Measurements from ENCODE around the gene SAMD4A. TPM values are rescaled to one million over a fixed set of nuclear protein-coding genes. Genes with fewer than 3 reads are reported as not detected.

SAMD4A gene
- polyA plus RNA-seq, 3 donors, result 3.2 to 8.6 (median 4.2) TPM

DNA sequence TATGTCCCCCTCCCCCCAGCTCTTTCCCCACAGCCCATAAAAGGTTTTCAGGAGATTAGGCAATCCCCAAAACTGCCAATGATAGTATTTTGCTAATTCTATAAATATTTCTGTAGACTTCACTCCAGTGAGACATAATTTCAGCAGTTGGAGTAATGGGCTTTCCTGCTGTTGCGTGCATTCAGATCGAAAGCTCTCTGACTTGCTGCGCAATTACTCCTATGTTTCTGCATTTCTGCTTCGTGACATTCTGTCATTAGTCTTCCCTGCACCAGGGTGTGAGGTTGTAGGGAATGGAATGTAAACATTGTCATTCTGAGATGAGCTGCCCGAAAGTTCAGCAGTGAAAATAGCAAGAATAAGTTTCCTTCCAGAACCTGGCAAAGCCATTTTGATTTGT is 58.2 kb downstream of the SAMD4A start:
- Histone ChIP-seq H2AFZ (ENCODE audit: insufficient read depth, low read depth, low read length, poor library complexity, severe bottlenecking) (peak overlapping the region; percentile 46), H3K4me2 (replicated peaks; ENCODE audit: extremely low read depth, low read length, poor library complexity, severe bottlenecking) (no peak overlapping the region), H3K36me3 (replicated peaks in 1 of 2; ENCODE audit: control insufficient read depth in 1 of 2, insufficient read depth in 2 of 2, low read length in 2 of 2) (no peaks in the 10 kb centered on the region), H3K4me1 (ENCODE audit: control insufficient read depth in 1 of 2, insufficient read depth in 2 of 2, low read length in 2 of 2) (peaks cover 32 to 46% of the 10 kb centered on the region in 2 donors), H3K9me3 (replicated peaks in 1 of 2; ENCODE audit: control insufficient read depth in 1 of 2, insufficient read depth in 1 of 2, low read length in 2 of 2) (no peaks in the 10 kb centered on the region), H3K27ac (ENCODE audit: low read depth in 1 of 2, low read length in 2 of 2) (no peak overlapping the region), H3K79me2 (ENCODE audit: insufficient read depth, low read length) (no peaks in the 10 kb centered on the region), H3K9ac (ENCODE audit: insufficient read depth, low read length, poor library complexity, severe bottlenecking) (no peak overlapping the region), H3K4me3 (replicated peaks in 1 of 3; ENCODE audit: low read depth in 2 of 3, low read length in 3 of 3) (no peak overlapping the region), H4K20me1 (ENCODE audit: insufficient read depth, low read length) (no peaks in the 10 kb centered on the region), H3K27me3 (ENCODE audit: control insufficient read depth in 2 of 2, insufficient read depth in 2 of 2, low read length in 2 of 2) (no peaks in the 10 kb centered on the region)
- peaks cover 0 to 3% (median 0%) of the 10 kb centered on the region in 7 donors for H3K9me3 Mint-ChIP-seq
- H3K4me1 Mint-ChIP-seq, result peaks cover 47% of the 10 kb centered on the region
- TF ChIP-seq, protein P1, sequence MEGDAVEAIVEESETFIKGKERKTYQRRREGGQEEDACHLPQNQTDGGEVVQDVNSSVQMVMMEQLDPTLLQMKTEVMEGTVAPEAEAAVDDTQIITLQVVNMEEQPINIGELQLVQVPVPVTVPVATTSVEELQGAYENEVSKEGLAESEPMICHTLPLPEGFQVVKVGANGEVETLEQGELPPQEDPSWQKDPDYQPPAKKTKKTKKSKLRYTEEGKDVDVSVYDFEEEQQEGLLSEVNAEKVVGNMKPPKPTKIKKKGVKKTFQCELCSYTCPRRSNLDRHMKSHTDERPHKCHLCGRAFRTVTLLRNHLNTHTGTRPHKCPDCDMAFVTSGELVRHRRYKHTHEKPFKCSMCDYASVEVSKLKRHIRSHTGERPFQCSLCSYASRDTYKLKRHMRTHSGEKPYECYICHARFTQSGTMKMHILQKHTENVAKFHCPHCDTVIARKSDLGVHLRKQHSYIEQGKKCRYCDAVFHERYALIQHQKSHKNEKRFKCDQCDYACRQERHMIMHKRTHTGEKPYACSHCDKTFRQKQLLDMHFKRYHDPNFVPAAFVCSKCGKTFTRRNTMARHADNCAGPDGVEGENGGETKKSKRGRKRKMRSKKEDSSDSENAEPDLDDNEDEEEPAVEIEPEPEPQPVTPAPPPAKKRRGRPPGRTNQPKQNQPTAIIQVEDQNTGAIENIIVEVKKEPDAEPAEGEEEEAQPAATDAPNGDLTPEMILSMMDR (IDR thresholded peaks at IDR 0.05), result no peak
- peaks cover 0 to 3% (median 0%) of the 10 kb centered on the region in 3 donors for H3K27me3 Mint-ChIP-seq (ENCODE audit: low read depth in 3 of 3)
- H3K4me3 Mint-ChIP-seq, result no peak overlapping the region
- H3K27ac Mint-ChIP-seq, result no peak overlapping the region
- no peak for DNase-seq
- intact Hi-C loops (cut with micrococcal nuclease), result no loop called here
- WGBS (ENCODE audit: insufficient coverage), result 15% methylated on average over 4 of the region's 5 CpGs
- no peaks in the 10 kb centered on the region for H3K36me3 Mint-ChIP-seq

- Histone ChIP-seq H4K20me1 (ENCODE audit: insufficient read depth, low read length) (no peaks in the 10 kb centered on the region), H3K79me2 (ENCODE audit: insufficient read depth, low read length) (no peaks in the 10 kb centered on the region), H3K4me1 (ENCODE audit: control insufficient read depth in 1 of 2, insufficient read depth in 2 of 2, low read length in 2 of 2) (peaks cover 35 to 47% of the 10 kb centered on the region in 2 donors), H3K4me3 (replicated peaks in 1 of 3; ENCODE audit: low read depth in 2 of 3, low read length in 3 of 3) (peak overlapping the region in 2 of 3 experiments; percentile 67 to 76), H3K9ac (ENCODE audit: insufficient read depth, low read length, poor library complexity, severe bottlenecking) (peak overlapping the region; percentile 54), H3K4me2 (replicated peaks; ENCODE audit: extremely low read depth, low read length, poor library complexity, severe bottlenecking) (peak overlapping the region; percentile 82), H3K9me3 (replicated peaks in 1 of 2; ENCODE audit: control insufficient read depth in 1 of 2, insufficient read depth in 1 of 2, low read length in 2 of 2) (no peaks in the 10 kb centered on the region), H3K27me3 (ENCODE audit: control insufficient read depth in 2 of 2, insufficient read depth in 2 of 2, low read length in 2 of 2) (no peaks in the 10 kb centered on the region), H3K36me3 (replicated peaks in 1 of 2; ENCODE audit: control insufficient read depth in 1 of 2, insufficient read depth in 2 of 2, low read length in 2 of 2) (no peaks in the 10 kb centered on the region), H3K27ac (ENCODE audit: low read depth in 1 of 2, low read length in 2 of 2) (peak overlapping the region in 1 of 2 donors; percentile 85), H2AFZ (ENCODE audit: insufficient read depth, low read depth, low read length, poor library complexity, severe bottlenecking) (peak overlapping the region; percentile 77)
- no peak for DNase-seq
- no peaks in the 10 kb centered on the region for H3K36me3 Mint-ChIP-seq
- peak overlapping the region in 6 of 7 donors; percentile 68 to 90 (median 89) for H3K27ac Mint-ChIP-seq
- H3K4me3 Mint-ChIP-seq, result peak overlapping the region; percentile 77 to 90
- TF ChIP-seq, protein P1 (IDR thresholded peaks at IDR 0.05), result no peak
- intact Hi-C loops (cut with micrococcal nuclease), result no loop called here
- H3K9me3 Mint-ChIP-seq, result no peaks in the 10 kb centered on the region
- peaks cover 52% of the 10 kb centered on the region for H3K4me1 Mint-ChIP-seq
- H3K27me3 Mint-ChIP-seq (ENCODE audit: low read depth in 3 of 3), result peaks cover 0 to 2% (median 0%) of the 10 kb centered on the region in 3 donors
- WGBS (ENCODE audit: insufficient coverage), result 67% methylated on average over 3 of the region's 4 CpGs
These were observed 60.3 kb downstream of the SAMD4A start for GRCh38 chr14:54627219-54627539.
